Neural crest cell (in vitro differentiated cells): Measurements from ENCODE around the gene SPPL2C. TPM values are rescaled to one million over a fixed set of nuclear protein-coding genes. Genes with fewer than 3 reads are reported as not detected.
A peak's percentile ranks its signal among the peaks of the same experiment; 100 is the strongest.

Experiments used
- DNase-seq: peaks from one replicate; pipeline ENCODE4 v3.0.0; 2021; ENCODE audit warnings: low read depth, mixed read lengths, low spot score
- H3K27ac Mint-ChIP-seq: one replicate; pipeline ENCODE4 v1.8.0; 2021; ENCODE audit warnings: mild to moderate bottlenecking, mixed read lengths; ENCODE audit not compliant: unreplicated experiment
- H3K27me3 Mint-ChIP-seq: 2 replicates; pipeline ENCODE4 v1.8.0; 2021; ENCODE audit warnings: low read depth, mild to moderate bottlenecking, mixed read lengths
- H3K36me3 Mint-ChIP-seq: 2 replicates; pipeline ENCODE4 v1.8.0; 2021; ENCODE audit warnings: low read depth, mild to moderate bottlenecking, mixed read lengths
- H3K4me1 Mint-ChIP-seq: 2 replicates; pipeline ENCODE4 v1.8.0; 2021; ENCODE audit warnings: mixed read lengths
- H3K4me3 Mint-ChIP-seq: one replicate; pipeline ENCODE4 v1.8.0; 2021; ENCODE audit warnings: mild to moderate bottlenecking, mixed read lengths
- H3K9me3 Mint-ChIP-seq: 2 replicates; pipeline ENCODE4 v1.8.0; 2021; ENCODE audit warnings: mixed read lengths
- CTCF ChIP-seq: fragments of 200-600 bp; sonication (generic); conservative IDR thresholded peaks from 2 replicates; pipeline ENCODE4 v1.5.0; 2021; ENCODE audit warnings: antibody characterized with exemption, mild to moderate bottlenecking
- total RNA-seq: library from RNA; stranded (reverse); gene quantifications from 2 replicates; pipeline ENCODE4 v1.2.1, GENCODE V29; 2021

Gene SPPL2C
- total RNA-seq, 1 donor from 2014 or later, result not detected

- Mint-ChIP-seq H3K27ac (peak within 1 kb of the TSS; percentile 95), H3K4me1 (peaks cover 19% of the 10 kb centered on the region), H3K4me3 (peak within 1 kb of the TSS; percentile 86), H3K36me3 (no peaks in the 10 kb centered on the region), H3K27me3 (peaks cover 86% of the 10 kb centered on the region), H3K9me3 (no peaks in the 10 kb centered on the region)
- TF ChIP-seq CTCF, result peak; percentile 97
- DNase-seq, result peak; percentile 90
These were observed 49.5 kb downstream of the SPPL2C start, which contains the start of gene MAPT for GRCh38 chr17:45894022-45894784. Gene MAPT, plus strand, starts transcription at chr17:45894554. Its CDS starts 67,784 bp downstream, at chr17:45962338.

- H3K9me3 Mint-ChIP-seq, result no peaks in the 10 kb centered on the region
- H3K36me3 Mint-ChIP-seq, result no peaks in the 10 kb centered on the region
- H3K4me1 Mint-ChIP-seq, result peaks cover 19% of the 10 kb centered on the region
- peak overlapping the region; percentile 86 for H3K4me3 Mint-ChIP-seq
- H3K27me3 Mint-ChIP-seq, result peaks cover 88% of the 10 kb centered on the region
- DNase-seq, result peak; percentile 21
- peak; percentile 19 for TF ChIP-seq CTCF
- H3K27ac Mint-ChIP-seq, result no peak overlapping the region
These were observed 50.8 kb downstream of the SPPL2C start for GRCh38 chr17:45895304-45895968.

- Mint-ChIP-seq H3K4me1 (peaks cover 19% of the 10 kb centered on the region), H3K36me3 (no peaks in the 10 kb centered on the region), H3K9me3 (no peaks in the 10 kb centered on the region), H3K4me3 (peak overlapping the region; percentile 86), H3K27ac (no peak overlapping the region), H3K27me3 (peaks cover 90% of the 10 kb centered on the region)
- no peak for TF ChIP-seq CTCF
- DNase-seq, result no peak
These were observed 51.5 kb downstream of the SPPL2C start for GRCh38 chr17:45895969-45896785.

Other genes starting within 250 kb of the SPPL2C start
- gene CRHR1, start 60.6 kb upstream of the SPPL2C start, total RNA-seq, result 0.41 and 1.1 TPM in 2 replicates
- gene MAPT, start 49.7 kb downstream of the SPPL2C start, total RNA-seq, result 9.5 and 13.0 TPM in 2 replicates
- not detected in 2 replicates for gene STH, start 154.4 kb downstream of the SPPL2C start, total RNA-seq